GM18511 (cell line): Measurements from ENCODE around the gene C19orf33.
"Not testable (repeated sequence)": the region's sequence is repeated elsewhere in the genome, so short reads cannot be mapped to it uniquely, and the experiment has no call there.

ENCODE experiments used
- ATAC-seq: cut with Tn5 transposase; IDR thresholded peaks from one replicate; pipeline ENCODE4 v1.9.1; 2021; ENCODE audit warnings: mild to moderate bottlenecking, moderate library complexity; ENCODE audit not compliant: unreplicated experiment

Gene C19orf33

GRCh38 chr19:38303517-38304351 lies at the start of gene C19orf33:
Gene C19orf33 (plus strand): TSS chr19:38304251. CDS start chr19:38304262, 11 bp downstream.
- no peak for ATAC-seq

- no peak for ATAC-seq
These were observed 48.6 kb upstream of the C19orf33 start for GRCh38 chr19:38255383-38256014.

- ATAC-seq = not testable (repeated sequence)
These were observed 42.1 kb upstream of the C19orf33 start for GRCh38 chr19:38261942-38262341.

- no peak for ATAC-seq
These were observed 41.3 kb upstream of the C19orf33 start for GRCh38 chr19:38262585-38263268.

- ATAC-seq = peak; percentile 61
These were observed 40.2 kb upstream of the C19orf33 start for GRCh38 chr19:38263689-38264485.

GRCh38 chr19:38264486-38265212 lies 39.4 kb upstream of the C19orf33 start, which contains the start of gene SPINT2:
Gene SPINT2 (plus strand): TSS chr19:38264573. CDS start chr19:38264893, 320 bp downstream.
- peak; percentile 36 for ATAC-seq

- ATAC-seq = no peak
These were observed 38.7 kb upstream of the C19orf33 start for GRCh38 chr19:38265213-38265861.

GRCh38 chr19:38265921-38266429 lies 38.1 kb upstream of the C19orf33 start:
- ATAC-seq = no peak

- ATAC-seq = no peak
These were observed 37.0 kb upstream of the C19orf33 start for GRCh38 chr19:38266981-38267597.

- ATAC-seq = no peak
These were observed 36.1 kb upstream of the C19orf33 start for GRCh38 chr19:38267761-38268483.

- ATAC-seq = no peak
These were observed 35.5 kb upstream of the C19orf33 start for GRCh38 chr19:38268539-38268938.

GRCh38 chr19:38270587-38271167 lies 33.4 kb upstream of the C19orf33 start:
- no peak for ATAC-seq

GRCh38 chr19:38273499-38273898 lies 30.6 kb upstream of the C19orf33 start:
- no peak for ATAC-seq

GRCh38 chr19:38274739-38275138 lies 29.3 kb upstream of the C19orf33 start:
- no peak for ATAC-seq

- ATAC-seq = no peak
These were observed 27.0 kb upstream of the C19orf33 start for GRCh38 chr19:38276942-38277517.

- no peak for ATAC-seq
These were observed 26.5 kb upstream of the C19orf33 start for GRCh38 chr19:38277549-38277948.

- ATAC-seq = no peak
These were observed 25.9 kb upstream of the C19orf33 start for GRCh38 chr19:38277969-38278680.
